ENCODE results near the gene METAP1D.

The METAP1D gene

DNA sequence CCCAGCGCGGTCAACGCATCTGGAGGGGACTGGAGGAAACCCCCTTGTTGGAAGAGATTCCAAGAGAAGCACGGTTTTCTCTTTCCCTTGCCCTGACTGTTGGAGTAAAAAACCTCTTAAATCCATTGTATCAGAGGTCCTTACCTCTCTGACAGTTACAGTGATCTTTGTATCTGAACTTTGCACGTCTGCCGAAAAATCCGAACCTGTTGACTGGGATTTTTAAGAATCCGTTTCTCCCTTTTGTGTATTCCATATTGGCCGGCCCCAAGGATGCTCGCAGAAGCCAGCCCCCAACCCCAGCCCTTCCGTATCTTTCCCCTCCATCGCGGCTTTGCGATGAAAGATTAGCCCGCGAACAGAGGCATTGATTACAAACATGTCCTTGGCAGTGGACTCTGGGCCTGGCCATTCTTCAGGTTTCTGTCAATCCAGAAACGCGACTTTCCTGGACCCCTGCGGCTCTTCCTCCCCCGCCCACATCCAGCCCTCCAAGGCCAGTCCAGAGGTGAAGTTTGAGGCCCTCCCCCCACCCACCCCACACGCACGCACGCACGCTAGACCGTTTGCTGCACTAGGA, 81.0 kb downstream of the METAP1D start:
- DNase-seq (ENCODE audit: low spot score), result no peak

DNA sequence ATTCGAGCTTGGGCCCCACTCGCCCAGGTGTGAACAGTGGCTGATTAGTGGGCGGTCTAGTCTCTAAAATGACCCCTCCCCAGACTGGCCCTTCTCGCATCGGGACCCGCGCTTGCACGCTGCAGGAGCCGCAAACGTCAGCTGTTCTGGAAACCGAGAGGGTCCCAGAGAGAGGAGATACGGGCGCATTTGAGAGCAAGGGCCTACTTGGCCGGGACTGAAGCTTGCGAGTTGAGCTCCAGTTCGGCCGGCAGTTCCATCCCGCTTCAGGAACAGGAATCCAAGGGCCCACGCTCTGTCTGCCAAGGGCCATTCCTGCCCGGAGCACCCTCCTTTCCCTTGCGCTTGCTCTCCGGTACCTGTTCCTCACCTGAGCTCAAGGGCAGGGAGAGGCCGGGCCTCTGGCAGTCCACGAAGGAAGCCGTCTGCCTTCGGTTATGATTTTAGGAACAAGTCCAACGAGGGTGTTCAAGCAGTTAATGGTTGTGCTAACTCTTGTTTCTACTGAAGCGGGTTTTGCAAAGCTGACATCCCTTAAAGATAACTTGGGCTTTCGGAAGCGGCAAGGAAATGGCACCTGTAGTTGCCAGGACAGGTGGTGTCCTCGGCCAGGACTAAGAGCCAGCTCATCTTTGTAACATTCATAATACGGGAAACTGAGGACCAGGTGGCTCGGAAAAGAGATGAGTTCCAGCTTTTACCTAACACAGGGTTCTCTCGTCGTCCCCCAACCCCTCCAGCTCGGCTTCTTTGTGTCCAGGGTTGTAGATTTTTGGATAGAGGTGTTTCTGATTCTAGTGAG, 81.7 kb downstream of the METAP1D start:
- DNase-seq (ENCODE audit: low spot score), result no peak

DNA sequence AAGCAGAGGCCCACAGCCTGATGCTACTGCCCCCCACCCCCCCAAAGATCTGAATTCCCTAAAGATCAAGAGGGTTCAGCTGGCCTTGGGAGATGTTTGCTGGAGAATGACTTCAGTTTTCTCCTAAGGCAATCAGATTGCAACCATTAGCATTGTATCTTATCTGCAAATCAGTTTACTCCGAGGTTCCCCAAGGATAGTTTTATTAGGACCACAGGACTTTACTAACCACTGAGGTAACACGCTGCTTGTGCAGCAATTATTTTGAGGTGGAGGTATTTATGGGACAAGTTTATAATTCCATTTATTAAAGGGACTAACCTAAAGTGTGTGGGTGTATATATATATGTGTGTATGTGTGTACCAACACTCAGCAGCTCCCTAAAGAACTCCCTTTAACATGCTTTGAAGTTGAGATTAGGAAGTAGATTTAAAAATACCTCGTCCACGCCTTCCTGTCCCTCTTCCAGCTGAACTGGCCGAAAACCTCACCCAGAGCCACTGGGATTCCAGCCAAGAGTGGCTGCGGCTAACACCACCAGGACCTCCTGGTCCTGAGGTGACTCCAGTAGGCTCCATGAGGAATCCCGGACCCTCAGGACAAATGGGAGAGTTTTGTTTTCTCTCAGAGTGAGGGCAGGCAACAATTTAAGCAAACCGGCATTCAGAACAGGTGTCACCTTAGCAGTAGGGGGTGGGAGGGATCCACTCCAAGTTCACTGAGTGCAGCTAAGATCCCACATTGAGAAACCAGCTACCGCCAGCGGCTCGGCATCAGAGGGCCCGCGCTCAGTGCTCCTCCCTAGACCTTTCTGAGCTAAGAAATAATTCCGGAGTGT, 82.6 kb downstream of the METAP1D start:
- DNase-seq (ENCODE audit: low spot score), result peak; percentile 70

DNA sequence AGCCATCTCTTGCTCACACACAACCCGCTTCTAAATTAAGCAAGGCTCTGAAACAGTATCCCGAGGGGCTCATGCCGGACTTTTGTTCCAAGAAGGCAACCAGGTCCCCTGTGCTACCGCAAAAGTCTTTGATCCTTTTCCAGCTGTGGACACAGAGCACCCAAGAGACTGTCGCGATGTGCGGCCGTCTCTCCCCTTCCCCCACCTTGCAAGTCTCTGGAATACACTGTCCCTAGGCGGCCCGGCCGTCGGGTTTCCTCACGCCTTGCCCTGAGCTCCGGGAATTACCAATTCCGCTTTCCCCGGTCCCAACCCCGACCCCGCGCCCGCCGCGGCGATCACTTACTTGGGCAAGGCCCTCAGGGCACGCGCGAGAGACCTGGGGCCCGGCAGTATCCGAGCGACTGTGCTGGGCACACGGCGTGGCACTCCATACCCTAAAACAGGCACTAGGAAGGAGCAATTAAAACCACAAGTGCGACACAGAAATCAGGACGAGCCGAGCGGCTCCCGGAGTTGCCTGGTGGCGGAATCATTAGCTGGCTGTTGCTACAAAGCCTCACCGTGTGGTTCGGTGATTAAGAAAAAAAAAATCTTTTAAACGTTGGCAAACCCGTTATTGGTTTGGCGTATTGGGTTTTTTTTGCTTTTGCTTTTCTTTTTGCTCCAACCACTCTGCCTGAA, 83.3 kb downstream of the METAP1D start:
- no peak for DNase-seq (ENCODE audit: low spot score)

DNA sequence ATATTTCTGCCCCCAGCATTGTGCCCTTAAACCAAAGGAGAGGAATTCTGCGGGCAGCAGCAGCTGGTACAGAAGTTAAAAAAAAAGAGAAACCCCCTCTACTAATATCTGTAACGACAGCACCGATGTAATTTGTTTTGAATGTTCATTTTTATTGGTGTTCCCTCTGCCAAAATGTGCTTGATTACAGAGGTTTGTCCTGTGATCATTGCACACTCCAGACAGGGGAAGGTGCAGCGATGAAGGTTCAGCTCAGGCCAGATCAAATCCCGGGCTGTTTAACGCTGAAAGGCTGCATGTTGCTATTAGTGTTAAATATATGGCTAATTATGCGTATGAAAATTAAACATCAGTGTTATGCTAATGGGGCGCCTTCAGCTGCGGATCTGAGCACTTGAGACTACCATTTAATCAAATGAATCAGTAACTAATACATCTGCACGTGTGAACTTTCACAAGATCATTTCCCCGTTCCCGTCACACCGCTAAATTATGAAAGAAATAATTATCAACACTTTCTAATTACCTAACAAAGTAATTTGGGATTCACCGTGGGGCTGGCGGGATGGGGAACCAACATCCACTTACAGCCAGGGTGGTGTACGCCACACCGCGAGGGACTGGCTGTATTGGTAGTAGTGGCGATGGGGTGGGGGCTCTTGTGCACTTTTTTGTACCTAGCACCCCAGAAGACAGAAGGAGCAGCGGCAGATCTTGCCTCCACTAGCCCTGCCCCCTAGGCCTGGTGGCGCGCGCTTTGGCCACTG, 84.1 kb downstream of the METAP1D start:
- DNase-seq (ENCODE audit: low spot score), result no peak

DNA sequence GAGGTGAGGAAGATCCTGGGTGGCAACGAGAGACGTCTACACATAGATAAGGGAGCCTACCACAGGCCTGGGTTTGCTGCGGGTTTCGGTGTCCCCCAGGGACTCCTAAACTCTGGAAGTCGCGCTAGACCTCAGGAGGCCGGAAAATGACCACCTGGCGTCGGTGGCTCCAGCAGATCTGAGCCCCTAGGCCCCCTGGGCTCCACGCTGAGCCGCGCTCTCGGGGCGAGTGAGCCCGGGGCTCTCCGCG, 84.6 kb downstream of the METAP1D start:
- no peak for DNase-seq (ENCODE audit: low spot score)

DNA sequence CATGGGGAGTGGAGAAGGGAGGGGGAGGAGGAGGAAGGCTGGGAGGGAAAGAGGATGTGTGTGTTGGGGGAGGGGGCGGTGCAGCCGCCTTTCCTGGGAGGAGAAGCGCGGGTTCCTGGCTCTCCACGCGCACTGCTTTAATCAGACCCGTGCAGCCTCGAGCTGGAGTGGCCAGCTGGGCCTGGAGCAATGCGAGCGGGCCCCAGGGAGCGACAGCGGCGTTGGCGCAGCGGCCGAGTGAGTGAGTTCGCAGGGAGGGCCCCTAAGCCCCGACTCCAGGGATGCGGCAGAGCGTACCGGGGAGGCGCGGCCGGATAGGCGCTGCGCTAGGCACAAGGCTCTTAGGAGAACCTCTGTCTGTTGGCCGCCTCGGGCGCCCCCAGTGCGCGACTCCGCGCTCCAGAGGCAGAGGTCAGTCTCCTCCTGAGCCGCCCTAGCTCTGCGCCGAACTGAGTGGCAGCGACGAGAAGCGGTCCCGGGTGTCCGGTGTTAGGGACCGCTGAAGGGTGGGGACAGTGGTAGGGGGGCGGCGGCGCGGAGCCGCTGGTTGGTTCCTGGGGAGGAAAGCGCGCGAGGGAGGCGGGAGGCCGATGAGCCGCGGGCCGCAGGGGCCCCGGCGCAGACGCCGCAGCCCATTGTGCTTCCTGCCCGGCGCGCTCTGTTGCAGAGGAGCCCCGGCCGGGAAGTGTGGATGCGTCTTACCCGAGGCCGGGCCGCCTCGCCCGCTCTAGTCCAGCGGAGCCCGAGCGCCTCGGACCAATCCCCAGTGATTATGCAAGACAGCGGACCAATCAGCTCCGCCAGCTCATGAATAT, 85.1 kb downstream of the METAP1D start:
- DNase-seq (ENCODE audit: low spot score), result peak; percentile 95

DNA sequence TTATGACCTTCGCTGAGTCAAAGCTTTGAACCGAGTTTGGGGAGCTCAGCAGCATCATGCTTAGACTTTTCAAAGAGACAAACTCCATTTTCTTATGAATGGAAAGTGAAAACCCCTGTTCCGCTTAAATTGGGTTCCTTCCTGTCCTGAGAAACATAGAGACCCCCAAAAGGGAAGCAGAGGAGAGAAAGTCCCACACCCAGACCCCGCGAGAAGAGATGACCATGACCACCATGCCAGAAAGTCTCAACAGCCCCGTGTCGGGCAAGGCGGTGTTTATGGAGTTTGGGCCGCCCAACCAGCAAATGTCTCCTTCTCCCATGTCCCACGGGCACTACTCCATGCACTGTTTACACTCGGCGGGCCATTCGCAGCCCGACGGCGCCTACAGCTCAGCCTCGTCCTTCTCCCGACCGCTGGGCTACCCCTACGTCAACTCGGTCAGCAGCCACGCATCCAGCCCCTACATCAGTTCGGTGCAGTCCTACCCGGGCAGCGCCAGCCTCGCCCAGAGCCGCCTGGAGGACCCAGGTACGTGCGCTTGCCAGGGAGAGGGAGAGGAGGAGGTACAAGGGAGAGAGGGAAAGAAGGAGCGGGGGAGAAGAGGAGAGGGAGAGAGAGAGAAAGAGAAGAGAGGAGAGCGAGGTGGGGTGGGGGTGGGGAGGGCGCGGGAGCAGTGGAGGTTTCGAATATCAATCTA, 85.9 kb downstream of the METAP1D start, which contains the start of gene DLX1:
Gene DLX1, plus strand, starts transcription at position 48 of the 700 bp plus-strand sequence. Its CDS starts 171 bp downstream, at position 219.
- peak; percentile 73 for DNase-seq (ENCODE audit: low spot score)

DNA sequence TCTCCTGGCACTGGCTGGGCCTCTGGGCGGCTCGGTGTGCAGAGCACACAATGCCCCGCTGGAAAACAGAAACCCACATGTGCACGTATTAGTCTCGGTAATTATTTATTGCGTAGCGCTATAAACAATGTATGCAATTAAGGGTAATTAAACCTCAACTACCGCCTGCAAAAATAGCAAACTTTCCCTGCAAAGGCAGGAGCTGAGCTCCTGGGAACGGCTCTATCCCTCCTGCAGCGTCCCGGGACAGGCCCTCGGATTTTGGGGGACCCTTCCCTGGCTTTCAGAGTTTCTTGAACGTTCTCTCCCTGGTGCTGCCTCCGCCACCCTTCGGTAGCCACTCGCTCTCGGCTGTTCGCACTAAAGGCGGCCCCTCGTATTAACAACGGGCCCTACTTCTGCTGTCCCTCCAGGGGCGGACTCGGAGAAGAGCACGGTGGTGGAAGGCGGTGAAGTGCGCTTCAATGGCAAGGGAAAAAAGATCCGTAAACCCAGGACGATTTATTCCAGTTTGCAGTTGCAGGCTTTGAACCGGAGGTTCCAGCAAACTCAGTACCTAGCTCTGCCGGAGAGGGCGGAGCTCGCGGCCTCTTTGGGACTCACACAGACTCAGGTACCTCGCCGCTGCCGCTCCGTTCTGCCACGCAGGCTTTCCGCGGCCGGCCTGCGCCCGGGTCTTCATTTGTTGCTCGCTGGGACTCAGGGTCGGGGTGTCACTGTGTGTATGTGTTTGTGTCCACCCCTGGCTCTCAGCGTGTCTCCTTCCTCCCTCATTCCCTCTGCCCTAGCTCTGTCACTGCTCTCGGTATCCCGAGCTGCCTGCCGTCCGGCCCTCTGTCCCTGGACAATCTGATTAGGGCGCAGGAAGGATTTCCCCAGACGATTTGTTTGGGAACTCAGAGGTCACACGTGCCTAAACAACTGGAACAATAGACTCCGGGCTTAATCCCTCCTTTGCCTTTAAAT, 86.8 kb downstream of the METAP1D start:
- DNase-seq (ENCODE audit: low spot score), result peak; percentile 62

DNA sequence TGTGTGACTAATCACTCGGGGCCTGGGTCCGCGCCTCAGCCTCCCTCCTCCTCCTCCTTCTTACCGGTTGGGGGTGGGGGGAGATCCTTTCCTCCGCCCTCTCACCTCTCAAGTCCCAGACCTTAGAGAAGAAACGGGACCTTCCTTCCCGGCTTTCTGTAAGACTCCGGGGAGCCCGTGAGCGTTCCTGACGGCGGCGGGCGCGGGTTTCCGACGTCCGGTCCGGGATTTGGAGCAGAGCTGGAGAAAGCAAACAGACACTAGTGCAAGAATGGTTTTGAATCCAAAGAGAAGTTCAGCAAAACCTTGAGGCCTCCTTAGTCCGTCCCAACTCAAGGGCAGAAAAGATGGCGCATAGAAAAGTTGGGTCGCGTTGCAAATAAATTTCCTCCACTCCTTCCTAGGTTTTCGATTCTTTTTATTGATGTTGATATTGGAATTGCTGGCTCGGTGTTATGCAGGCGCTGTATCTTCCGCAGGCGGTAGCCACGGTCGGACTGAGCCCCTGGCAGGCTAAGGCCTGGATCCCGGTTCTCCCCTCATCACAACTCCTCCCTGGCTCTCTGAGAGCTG, 87.5 kb downstream of the METAP1D start:
- no peak for DNase-seq (ENCODE audit: low spot score)

DNA sequence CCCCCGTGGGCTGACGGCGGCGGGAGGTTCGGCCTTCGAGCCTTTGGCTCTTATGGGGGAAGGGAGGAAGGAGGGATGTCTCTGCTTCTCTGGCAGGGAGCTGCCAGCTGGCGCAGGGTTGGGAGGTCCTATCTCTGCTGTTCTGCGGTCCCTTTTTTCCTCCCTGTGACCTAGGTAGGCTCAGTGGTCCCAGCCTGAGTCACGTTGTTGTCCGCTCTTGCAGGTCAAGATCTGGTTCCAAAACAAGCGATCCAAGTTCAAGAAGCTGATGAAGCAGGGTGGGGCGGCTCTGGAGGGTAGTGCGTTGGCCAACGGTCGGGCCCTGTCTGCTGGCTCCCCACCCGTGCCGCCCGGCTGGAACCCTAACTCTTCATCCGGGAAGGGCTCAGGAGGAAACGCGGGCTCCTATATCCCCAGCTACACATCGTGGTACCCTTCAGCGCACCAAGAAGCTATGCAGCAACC, 88.1 kb downstream of the METAP1D start:
- DNase-seq (ENCODE audit: low spot score), result no peak

DNA sequence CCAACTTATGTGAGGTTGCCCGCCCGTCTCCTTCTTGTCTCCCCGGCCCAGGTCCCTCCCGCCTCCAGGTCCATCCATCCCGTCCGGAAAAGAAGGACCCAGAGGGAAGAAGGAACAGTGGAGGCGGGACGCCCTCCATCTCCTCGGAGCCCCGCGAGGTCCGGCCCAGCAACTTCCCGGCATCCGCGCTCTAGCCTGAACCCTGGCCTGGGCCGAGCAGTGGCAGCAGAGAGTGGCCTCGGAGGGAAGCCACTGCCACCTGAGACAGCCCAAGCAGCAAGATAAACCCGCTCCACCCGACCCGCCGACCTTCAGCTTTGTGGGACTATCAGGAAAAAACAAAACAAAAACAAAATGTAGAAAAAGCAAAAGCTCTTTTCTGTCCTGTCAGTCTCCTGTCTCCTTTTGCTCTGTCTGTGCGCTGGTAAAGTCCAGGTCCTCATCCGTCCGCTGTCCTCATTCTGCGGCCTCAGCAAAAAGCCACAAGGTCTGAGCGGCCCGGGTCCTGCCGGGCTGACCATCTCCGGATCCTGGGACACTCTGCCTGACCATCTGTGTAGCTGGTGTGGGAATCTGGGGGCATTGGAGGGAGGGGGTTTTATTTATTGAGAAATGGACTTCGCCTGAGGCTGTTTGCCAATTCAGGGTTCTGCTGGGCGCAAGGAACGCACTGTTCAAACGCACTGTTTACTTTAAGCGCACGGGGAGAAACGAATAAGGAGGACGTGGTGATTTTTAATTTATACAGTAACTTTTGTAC, 88.7 kb downstream of the METAP1D start:
- no peak for DNase-seq (ENCODE audit: low spot score)

DNA sequence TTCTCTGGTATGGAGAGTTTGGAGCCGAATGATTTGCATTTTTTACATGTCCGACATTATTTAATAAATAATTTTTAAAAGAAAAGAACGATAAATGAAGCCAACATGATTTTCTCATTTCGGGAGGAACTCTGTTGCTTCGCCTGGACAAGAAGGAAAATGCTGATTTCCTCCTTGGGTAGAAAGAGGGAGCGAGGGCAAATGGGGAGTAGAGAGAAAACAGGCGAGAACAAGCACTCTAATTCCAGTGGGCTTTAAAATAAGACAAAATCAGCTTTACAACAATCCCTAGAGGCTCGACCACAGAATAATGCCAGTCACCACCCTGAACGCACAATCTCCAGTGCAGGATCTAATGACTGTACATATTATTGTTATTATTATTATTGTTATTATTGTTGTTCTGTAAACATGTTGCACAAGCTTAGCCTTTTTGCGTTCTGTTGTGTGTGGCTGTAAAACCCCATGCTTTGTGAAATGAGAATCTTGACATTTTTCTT, 89.3 kb downstream of the METAP1D start:
- DNase-seq (ENCODE audit: low spot score), result no peak

DNA sequence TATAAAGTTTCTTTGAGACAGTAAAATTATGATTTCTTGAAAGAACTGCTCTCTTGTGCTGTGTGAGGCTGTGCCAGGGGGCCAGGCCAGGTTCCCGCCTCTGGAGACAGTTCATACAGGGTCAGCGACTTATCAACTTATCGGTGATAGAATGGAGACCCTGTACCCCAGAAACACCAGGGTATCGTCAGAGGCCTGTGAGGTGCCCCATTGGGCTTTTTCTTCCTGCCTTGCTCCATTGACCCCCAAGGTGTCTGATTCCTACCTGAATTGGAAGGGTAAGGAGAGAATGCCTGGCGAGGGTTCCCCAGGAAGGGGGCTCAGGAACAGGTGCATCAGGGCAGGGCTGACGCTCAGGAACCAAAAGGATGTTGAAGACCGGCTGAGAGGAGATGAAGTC, 89.9 kb downstream of the METAP1D start:
- no peak for DNase-seq (ENCODE audit: low spot score)

DNA sequence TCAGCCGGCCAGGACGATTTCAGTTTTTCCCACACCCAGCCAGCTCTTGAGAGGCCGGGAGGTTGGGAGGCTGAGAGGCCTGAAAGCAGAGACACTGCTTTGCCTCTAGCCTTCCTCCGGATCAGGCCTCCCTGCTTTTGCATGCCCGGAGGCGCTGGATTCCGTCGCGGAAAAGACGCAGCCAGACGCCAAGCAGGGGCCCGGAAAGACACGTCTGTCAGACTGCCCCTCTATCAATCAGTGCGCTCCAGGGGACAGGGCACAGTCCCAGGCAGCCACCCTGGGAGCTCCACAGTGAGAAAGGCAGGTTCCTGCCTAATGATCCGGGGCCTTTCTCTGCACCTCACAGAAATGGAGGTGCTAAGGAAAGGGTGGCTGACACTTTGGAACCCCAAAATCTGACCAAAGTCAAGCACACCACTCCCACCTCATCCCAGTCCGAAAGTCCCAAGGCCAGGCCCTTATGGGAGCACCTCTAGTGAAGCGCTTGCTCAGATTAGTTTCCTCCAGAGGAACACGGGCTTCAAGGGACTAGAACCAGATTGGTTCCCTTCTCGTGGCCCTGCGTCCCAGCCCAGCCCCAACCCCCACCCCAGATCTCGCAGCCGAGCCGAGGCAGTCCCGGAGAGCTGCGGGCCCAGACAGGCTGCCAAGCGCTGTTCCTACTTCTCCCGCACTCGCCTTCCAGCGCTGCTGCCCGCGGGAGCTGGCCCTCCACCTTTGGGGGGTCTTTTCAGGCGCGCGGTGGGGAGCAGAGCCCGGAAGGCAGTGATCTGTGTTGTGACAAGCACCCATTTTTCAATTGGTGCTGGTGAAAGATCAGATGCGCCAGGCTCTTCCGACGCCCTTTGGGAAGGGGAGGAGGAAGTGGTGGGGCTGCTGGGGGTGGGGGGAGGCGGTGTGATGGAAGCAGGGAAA, 90.5 kb downstream of the METAP1D start:
- no peak for DNase-seq (ENCODE audit: low spot score)

DNA sequence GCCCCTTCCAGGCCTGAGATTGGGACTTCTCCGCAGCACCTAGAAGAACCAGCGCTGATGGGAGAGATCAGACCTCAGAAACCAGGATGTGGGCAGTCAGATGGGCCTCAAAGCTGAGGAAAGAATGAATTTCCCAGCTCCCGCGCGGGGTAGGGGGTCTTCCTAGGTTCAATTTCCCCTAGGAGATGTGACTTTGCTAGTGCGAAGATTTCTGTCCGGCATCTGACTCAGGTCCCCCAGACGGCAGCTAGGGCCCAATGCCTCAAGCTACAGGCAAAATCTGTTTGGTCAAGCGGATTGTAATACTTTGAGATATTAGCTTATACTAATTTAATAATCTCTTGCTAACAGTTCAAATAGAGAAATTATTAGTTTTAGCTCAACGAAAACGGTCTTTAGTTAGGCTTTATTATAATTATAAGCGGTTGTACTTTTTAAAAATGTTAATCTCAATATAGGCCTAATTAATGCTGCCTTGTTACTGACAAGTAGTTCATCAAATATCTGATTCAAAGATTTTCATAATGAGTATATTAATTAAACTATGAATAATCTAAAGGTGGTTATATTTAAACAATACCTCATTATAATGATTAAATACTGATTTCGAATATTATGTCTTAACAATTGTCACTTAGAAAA, 91.4 kb downstream of the METAP1D start:
- no peak for DNase-seq (ENCODE audit: low spot score)

All from SW480 (cell line).